Measurements from ENCODE around the gene RALGDS. TPM values are rescaled to one million over a fixed set of nuclear protein-coding genes. Genes with fewer than 3 reads are reported as not detected.
A peak's percentile ranks its signal among the peaks of the same experiment; 100 is the strongest.

RALGDS gene
- total RNA-seq, 1 experiment from 2014 or later = 22.9 TPM

- H3K4me3 Mint-ChIP-seq = no peak overlapping the region
- ATAC-seq (no peak), DNase-seq (ENCODE audit: low spot score) (no peak)
- CTCF ChIA-PET = interaction anchor here (0.6 to 7.8 kb wide), 4 partner anchors 8 to 39 kb away, joined by 3 to 93 read pairs (median 4); no protein-coding TSS in a partner anchor
- H3K27me3 Mint-ChIP-seq (ENCODE audit: low read depth) = no peaks in the 10 kb centered on the region
- TF ChIP-seq ZNF512 (CRISPR knock-in tag; IDR thresholded peaks at IDR 0.05; ENCODE audit: borderline replicate concordance) (no peak), ZNF232 (CRISPR knock-in tag; IDR thresholded peaks at IDR 0.05) (no peak), PRRX2 (CRISPR knock-in tag; IDR thresholded peaks at IDR 0.05) (no peak), CDX4 (CRISPR knock-in tag; IDR thresholded peaks at IDR 0.05; ENCODE audit: borderline replicate concordance) (no peak), ERG (CRISPR knock-in tag; IDR thresholded peaks at IDR 0.05) (no peak), JAZF1 (CRISPR knock-in tag; IDR thresholded peaks at IDR 0.05) (no peak), ZNF281 (CRISPR knock-in tag; IDR thresholded peaks at IDR 0.05) (no peak), NR3C1 (CRISPR knock-in tag; conservative IDR thresholded peaks at IDR 0.05; ENCODE audit: low read depth) (no peak), CREB1 (CRISPR knock-in tag; IDR thresholded peaks at IDR 0.05) (no peak), USF1 (CRISPR knock-in tag; IDR thresholded peaks at IDR 0.05) (no peak), CTCF (IDR thresholded peaks at IDR 0.05) (no peak), ETV6 (CRISPR knock-in tag; IDR thresholded peaks at IDR 0.05) (no peak), RELA (CRISPR knock-in tag; IDR thresholded peaks at IDR 0.05; ENCODE audit: borderline replicate concordance) (no peak), FOXK1 (CRISPR knock-in tag; IDR thresholded peaks at IDR 0.05) (no peak)
- H3K36me3 Mint-ChIP-seq = peaks cover 26% of the 10 kb centered on the region
- H3K9me3 Mint-ChIP-seq = no peaks in the 10 kb centered on the region
- H3K27ac Mint-ChIP-seq = peak overlapping the region; percentile 17; the same call in 1 of the 2 replicates
- POLR2A ChIA-PET = no interaction called here
- peaks cover 3% of the 10 kb centered on the region for H3K4me1 Mint-ChIP-seq
Observed at GRCh38 chr9:133106511-133107244, 14.4 kb downstream of the RALGDS start.

- ChIA-PET POLR2A (no interaction called here), CTCF (interaction anchor here (1.1 to 7.8 kb wide), 3 partner anchors 9 to 40 kb away, joined by 3 to 93 read pairs (median 5); no protein-coding TSS in a partner anchor)
- no peaks in the 10 kb centered on the region for H3K9me3 Mint-ChIP-seq
- ATAC-seq = peak; percentile 16
- peaks cover 3% of the 10 kb centered on the region for H3K4me1 Mint-ChIP-seq
- H3K27ac Mint-ChIP-seq = no peak overlapping the region
- peaks cover 34% of the 10 kb centered on the region for H3K36me3 Mint-ChIP-seq
- no peak for DNase-seq (ENCODE audit: low spot score)
- no peak overlapping the region for H3K4me3 Mint-ChIP-seq
- H3K27me3 Mint-ChIP-seq (ENCODE audit: low read depth) = no peaks in the 10 kb centered on the region
- TF ChIP-seq ATF1 (CRISPR knock-in tag; IDR thresholded peaks at IDR 0.05) (no peak), JUN (CRISPR knock-in tag; IDR thresholded peaks at IDR 0.05) (no peak), MAX (CRISPR knock-in tag; IDR thresholded peaks at IDR 0.05) (no peak), USF2 (CRISPR knock-in tag; IDR thresholded peaks at IDR 0.05) (no peak), NR3C1 (CRISPR knock-in tag; conservative IDR thresholded peaks at IDR 0.05; ENCODE audit: low read depth) (no peak), ZNF425 (CRISPR knock-in tag; conservative IDR thresholded peaks at IDR 0.05) (no peak), GRHL2 (CRISPR knock-in tag; IDR thresholded peaks at IDR 0.05; ENCODE audit: insufficient replicate concordance, severe bottlenecking) (no peak)
Observed at GRCh38 chr9:133105461-133105770, 15.6 kb downstream of the RALGDS start.

Measured in WTC11 (cell line).